UCSD-AML1 (cell line): Measurements from ENCODE around the gene AGGF1.
"Not testable (repeated sequence)": the region's sequence is repeated elsewhere in the genome, so short reads cannot be mapped to it uniquely, and the experiment has no call there.

Experiments used
- DNase-seq: peaks from one replicate; lab custom pipeline; 2025; ENCODE audit not compliant: unreplicated experiment; lab: John Stamatoyannopoulos, UW

The AGGF1 gene

DNA sequence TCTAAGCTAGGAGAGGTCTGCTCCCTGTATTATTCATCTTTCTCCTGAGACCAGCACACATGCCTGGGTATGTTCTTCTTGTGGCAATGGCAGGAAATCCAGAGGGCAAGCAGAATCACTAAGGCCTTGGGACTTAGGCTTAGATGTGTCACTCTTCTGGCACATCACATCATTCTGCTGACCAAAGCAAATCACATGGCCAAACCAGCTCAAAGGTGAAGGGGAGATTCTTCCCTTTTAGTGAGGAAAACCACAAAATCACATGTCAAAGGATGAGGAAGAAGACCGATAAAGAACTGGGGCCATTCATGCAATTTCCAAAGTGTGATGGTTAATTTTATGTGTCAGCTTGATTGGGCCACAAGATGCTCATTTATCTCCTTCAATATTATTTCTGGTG lies 5.7 kb upstream of the AGGF1 start:
- DNase-seq: no peak

DNA sequence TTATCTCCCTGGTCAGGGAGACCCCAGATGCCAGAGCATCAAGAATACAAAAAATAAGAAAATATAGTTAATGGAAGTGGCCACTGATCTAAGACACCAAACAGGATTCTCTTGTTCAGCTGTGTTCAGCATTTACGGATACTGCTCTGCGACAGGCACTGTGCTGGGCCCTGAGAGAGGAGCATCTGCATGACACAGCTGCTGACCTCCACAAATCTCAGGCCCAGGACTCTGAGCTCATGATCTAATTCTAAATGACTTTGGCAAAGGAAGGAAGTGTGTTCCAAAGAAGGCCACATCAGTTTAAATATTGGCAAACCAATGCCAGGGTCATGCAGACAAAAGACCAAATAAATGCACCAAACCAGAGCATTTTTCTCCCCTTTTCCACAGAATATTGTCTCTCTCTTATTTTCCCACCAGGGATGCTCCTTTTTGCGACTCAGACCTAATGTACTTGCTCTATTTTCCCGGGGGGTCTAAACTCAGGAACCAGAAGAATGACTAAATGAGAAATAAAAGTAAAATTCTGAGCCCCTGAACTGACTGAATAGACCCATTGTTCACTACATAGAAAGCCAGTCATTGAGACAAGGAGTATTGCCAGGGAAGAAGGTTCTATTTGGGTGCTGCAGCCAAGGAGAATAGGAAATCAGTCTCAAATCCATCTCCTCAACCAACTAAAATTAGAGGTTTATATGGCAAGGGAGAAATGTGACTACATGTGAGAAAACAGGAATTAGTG lies 1.4 kb upstream of the AGGF1 start:
- DNase-seq: no peak

DNA sequence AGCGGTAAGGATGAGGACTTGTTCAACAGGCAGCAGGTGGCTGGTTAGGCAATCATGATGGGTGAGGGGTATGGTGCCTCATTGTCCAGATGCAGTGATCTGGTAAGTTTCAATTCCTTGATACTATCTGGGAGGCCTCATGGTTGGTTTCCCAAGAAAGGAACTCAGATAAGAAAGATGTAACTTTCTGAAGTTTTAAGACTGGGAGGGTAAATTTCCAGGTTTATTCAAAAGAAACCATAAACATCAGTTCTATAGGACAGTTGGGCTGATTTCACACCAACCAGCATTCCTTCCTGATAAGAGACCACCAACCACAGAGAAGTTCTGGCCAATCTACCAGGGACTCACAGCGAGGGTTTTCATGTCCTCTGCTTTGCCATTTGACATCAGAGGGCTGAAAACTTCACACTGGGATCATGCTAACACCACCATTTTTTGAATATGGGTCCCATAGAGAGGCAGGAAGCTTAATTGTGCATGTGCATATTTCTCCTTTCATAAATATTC lies 773 bp upstream of the AGGF1 start:
- DNase-seq: no peak

GRCh38 chr5:77031891-77032290 lies 1.7 kb downstream of the AGGF1 start:
- DNase-seq: no peak

GRCh38 chr5:77032635-77033034 lies 2.4 kb downstream of the AGGF1 start:
- no peak for DNase-seq

GRCh38 chr5:77033338-77033737 lies 3.1 kb downstream of the AGGF1 start:
- no peak for DNase-seq

GRCh38 chr5:77035950-77036349 lies 5.7 kb downstream of the AGGF1 start:
- no peak for DNase-seq

DNA sequence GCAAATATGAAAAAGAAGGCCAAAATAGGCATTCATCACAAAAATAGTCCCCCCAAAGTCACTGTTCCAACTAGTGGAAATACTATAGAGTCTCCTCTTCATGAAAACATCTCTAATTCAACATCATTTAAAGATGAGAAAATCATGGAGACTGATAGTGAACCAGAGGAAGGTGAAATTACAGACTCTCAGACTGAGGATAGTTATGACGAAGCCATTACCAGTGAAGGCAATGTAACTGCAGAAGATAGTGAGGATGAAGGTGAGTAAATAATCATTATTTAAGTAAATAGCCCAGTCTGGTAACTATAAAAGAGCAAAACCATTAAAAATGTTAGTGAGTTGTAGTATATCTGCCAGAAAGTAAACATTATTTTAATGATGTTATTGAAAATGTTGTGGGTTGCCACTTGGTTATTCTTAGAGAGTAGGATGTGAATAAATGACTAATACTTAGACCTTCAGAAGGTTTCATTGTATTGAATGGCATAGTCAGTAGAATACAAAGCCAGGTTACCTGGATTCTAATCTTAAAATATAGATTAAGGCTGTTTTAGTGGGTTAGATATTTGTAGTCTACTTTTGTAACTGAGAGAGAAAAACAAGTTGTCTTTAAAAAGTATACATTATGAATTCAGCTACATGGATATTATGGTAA lies 16.3 kb downstream of the AGGF1 start:
- DNase-seq: no peak

DNA sequence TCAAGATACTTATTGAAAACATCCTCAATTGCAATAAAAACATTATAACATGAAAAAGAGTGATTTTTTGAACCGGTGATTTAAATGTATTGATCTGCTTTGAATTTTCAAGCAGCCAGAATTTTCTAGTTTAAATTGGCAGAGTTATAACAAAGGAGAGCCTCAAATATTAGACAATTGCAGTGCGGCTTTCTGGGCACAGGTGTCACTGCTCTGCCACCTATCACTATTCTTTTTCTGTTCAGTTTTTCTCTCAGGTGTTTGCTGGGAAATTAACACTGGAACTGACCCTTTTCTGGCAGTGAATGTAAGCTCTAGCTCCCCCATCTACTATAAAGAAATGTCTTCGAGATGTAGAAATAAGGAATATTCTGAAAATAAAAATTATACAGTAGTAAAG lies 33.8 kb downstream of the AGGF1 start:
- no peak for DNase-seq

DNA sequence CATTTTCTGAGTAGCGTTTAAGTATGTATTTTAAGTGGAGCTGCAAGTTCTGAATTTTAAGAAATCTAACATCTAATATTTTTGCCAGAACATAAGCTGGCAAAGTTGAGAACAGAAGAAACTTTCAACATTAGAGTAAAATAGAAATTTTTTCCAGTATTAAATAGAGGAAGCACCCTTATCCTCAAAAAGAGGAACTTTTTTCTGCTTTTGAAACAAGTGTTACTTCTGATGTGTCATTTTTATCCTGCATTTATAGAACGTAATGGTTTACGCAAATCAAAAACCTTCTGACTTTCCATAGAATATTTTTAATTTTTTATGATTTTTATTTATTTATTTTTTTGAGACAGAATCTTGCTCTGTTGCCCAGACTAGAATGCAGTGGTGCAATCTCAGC lies 35.1 kb downstream of the AGGF1 start:
- no peak for DNase-seq

DNA sequence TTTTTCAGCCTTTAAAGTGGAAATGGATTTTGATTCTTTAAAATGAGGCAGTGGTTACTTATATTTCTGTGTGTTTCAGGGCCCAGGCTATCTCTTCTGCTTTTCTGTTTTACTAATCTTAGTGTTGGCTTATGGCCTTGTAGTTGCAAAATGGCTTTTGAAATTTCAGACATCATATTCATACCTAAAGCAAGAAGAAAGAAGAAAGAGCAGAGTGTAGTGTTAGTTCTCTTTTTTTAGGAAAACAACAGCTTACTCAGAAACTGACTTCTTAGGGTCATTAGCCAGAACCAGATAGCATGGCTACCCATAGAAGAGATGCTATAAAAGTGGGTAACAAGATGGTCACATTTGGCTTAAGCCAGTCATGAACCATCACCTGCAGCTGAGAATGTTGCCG lies 36.0 kb downstream of the AGGF1 start:
- DNase-seq: no peak

DNA sequence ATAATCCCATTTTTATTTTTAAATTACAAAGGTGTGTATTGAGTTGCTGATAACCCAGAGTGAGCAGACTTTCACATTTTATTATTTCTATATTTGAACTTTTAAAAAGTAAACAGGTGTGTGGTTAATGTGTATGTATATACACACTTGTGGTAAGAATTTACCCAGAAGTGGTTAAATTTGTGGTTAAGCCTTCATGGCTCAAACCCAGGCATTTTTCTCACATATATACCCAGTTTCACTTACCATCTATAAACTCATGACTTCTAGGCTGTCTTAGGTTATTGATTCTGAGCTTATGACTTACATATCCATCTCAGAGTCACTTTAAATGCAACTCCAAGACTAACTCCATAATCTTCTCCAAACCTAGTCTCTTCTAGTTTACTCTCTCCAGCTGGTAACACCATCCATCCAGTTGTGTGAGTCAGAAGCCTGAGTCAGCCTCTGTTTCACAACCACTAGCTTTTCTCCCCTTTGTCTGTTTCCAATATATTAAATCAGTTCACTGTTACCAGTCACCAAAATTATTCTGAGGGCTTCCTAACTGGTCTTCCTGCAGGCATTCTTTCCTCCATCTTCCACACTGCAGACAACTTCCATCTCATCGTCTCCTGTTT lies 36.7 kb downstream of the AGGF1 start:
- no peak for DNase-seq

GRCh38 chr5:77073667-77074066 lies 43.5 kb downstream of the AGGF1 start:
- no peak for DNase-seq

GRCh38 chr5:77074745-77075144 lies 44.5 kb downstream of the AGGF1 start:
- DNase-seq: no peak

DNA sequence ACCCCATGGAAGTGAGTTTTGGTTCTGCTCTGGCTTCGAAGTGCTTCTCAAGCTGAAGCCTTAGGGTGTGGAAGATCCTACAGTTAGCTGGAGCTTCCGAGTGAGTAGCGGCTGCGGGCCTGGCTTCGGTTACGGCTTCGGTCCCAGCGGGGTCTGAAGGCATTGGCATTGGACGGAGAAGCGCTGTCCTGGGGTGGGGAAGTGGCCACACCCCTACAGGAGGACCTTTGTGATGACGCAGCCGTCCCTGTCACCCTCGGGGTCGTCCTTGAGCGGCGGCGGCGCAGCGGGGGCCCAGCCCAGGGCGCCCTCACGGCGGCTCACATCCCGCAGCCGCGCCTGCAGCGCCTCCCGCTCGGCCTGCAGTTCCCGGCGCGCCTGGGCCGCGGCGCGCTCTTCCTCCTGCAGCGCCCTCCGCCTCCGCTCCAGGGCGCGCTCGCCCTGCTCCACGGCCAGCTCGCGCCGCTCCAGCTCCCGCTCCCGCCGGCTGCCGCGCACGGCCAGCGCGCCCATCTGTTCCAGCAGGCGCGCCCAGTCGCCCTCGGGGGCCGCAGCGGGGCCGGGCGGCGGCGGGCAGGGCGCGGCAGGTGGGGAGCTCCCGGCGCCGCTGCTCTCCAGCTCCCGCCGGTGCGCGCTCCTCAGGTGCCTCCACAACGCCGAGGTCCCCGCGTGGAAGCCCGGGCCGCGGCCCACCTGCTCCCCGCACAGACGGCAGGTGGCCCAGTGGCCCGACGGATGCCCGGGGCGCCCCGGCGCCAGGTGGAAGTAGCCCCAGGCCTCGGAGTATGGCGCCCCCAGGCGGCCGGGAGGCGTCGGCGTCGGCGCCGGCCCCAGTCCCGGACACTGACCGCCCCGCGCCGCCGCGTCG lies 47.0 kb downstream of the AGGF1 start:
- DNase-seq: no peak

GRCh38 chr5:77077829-77078176 lies 47.6 kb downstream of the AGGF1 start:
- DNase-seq: no peak

DNA sequence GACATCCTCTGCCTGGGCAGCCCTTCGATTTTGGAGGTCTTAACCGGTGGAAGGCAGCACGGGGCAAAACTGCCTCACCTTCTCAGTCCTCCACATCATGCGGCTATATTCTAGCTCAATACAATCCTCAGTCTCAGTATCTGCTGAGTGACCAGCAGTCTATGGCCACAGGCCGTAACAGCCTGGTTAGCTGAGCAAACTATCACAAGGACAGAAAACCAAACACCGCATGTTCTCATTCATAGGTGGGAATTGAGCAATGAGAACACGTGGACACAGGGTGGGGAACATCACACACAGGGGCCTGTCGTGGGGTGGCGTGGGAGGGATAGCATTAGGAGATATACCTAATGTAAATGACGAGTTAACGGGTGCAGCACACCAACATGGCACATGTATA lies 50.3 kb downstream of the AGGF1 start:
- not testable (repeated sequence) for DNase-seq

DNA sequence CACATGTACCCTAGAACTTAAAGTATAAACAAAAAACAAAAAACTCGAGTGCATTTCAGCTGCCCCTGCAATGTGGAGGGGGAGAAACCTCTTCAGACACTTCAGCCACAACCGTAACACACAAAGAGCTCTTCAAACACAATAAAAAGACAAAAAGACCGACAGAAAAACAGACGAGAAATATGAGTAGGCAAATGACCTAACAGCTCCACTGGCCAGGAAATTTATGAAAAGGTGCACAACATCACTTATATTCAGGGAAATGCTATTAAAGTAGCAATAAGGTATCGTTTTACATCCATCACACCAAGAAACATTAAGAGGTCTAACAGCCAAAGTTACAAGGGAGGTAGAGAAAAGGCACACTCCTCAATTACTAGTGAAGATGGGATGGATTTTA lies 50.7 kb downstream of the AGGF1 start:
- DNase-seq: no peak

- no peak for DNase-seq
Measured at GRCh38 chr5:77082280-77082679, 52.1 kb downstream of the AGGF1 start.

- DNase-seq: no peak
Measured at GRCh38 chr5:77083088-77083487, 52.9 kb downstream of the AGGF1 start.

- DNase-seq: no peak
Measured at GRCh38 chr5:77086368-77086688, 56.1 kb downstream of the AGGF1 start.
